Activated CD8-positive, alpha-beta T cell treated with anti-CD3 and anti-CD28 coated beads for 36 hours (primary cell): ENCODE measurements around the gene ZBTB7B. TPM values are rescaled to one million over a fixed set of nuclear protein-coding genes. Genes with fewer than 3 reads are reported as not detected.

Experiments
- ATAC-seq: fragments of 200-7000 bp; cut with Tn5 transposase; one replicate; pipeline ENCODE4 v1.10.0; 2021; ENCODE audit warnings: mild to moderate bottlenecking, moderate library complexity
- CTCF ChIA-PET: fragments of 350-600 bp; sonication (Branson Sonifier 250); formaldehyde crosslinking; loops from one replicate; lab custom pipeline; 2021; ENCODE audit warnings: antibody characterized with exemption; lab: Charles Lee
- POLR2A ChIA-PET: fragments of 350-600 bp; sonication (Branson Sonifier 250); formaldehyde crosslinking; loops from one replicate; lab custom pipeline; 2021; ENCODE audit warnings: antibody characterized with exemption; lab: Charles Lee
- DNase-seq: peaks from one replicate; pipeline ENCODE4 v3.0.0-alpha.2; 2020
- H3K27ac Mint-ChIP-seq: one replicate; pipeline ENCODE4 v1.8.0; 2021; ENCODE audit warnings: mild to moderate bottlenecking, mixed read lengths
- H3K27me3 Mint-ChIP-seq: one replicate; pipeline ENCODE4 v1.8.0; 2021; ENCODE audit warnings: mixed read lengths
- H3K36me3 Mint-ChIP-seq: one replicate; pipeline ENCODE4 v1.8.0; 2021; ENCODE audit warnings: low read depth, mixed read lengths
- H3K4me1 Mint-ChIP-seq: one replicate; pipeline ENCODE4 v1.8.0; 2021; ENCODE audit warnings: low read depth, mixed read lengths
- H3K4me3 Mint-ChIP-seq: one replicate; pipeline ENCODE4 v1.8.0; 2021; ENCODE audit warnings: mild to moderate bottlenecking, moderate library complexity, mixed read lengths
- H3K9me3 Mint-ChIP-seq: one replicate; pipeline ENCODE4 v1.8.0; 2021; ENCODE audit warnings: mixed read lengths
- intact Hi-C: fragments of 100-400 bp; cut with micrococcal nuclease; formaldehyde crosslinking; loops from one replicate; pipeline ENCODE4 v1.10.0; 2022
- total RNA-seq, 2 experiments: library from RNA; stranded (reverse); gene quantifications; one replicate each; pipeline ENCODE4 v1.2.3, GENCODE V29; 2021
- TF ChIP-seq, protein P1 (sequence below): fragments of 200-600 bp; IDR thresholded peaks from one replicate; pipeline ENCODE4 v1.8.0; 2022; ENCODE audit warnings: antibody characterized with exemption, mild to moderate bottlenecking

Gene ZBTB7B
- total RNA-seq, 2 experiments from 2014 or later, result 26.3 to 26.5 TPM

- ATAC-seq, result no peak
- Mint-ChIP-seq H3K36me3 (peaks cover 8% of the 10 kb centered on the region), H3K9me3 (no peaks in the 10 kb centered on the region), H3K4me1 (peaks cover 55% of the 10 kb centered on the region), H3K4me3 (no peak overlapping the region), H3K27ac (no peak overlapping the region), H3K27me3 (peaks cover 2% of the 10 kb centered on the region)
- intact Hi-C loops, result loop anchor here (5.0 kb wide), 1 partner anchor 44 kb away; the partner anchor contains the start of genes CKS1B and SHC1
- no peak for DNase-seq
- CTCF ChIA-PET, result interaction anchor here (0.9 to 7.6 kb wide), 19 partner anchors 8 to 75 kb away, joined by 3 to 77 read pairs (median 8); partner anchors contain the start of genes ADAM15, FLAD1, LENEP and PBXIP1
- TF ChIP-seq, protein P1, sequence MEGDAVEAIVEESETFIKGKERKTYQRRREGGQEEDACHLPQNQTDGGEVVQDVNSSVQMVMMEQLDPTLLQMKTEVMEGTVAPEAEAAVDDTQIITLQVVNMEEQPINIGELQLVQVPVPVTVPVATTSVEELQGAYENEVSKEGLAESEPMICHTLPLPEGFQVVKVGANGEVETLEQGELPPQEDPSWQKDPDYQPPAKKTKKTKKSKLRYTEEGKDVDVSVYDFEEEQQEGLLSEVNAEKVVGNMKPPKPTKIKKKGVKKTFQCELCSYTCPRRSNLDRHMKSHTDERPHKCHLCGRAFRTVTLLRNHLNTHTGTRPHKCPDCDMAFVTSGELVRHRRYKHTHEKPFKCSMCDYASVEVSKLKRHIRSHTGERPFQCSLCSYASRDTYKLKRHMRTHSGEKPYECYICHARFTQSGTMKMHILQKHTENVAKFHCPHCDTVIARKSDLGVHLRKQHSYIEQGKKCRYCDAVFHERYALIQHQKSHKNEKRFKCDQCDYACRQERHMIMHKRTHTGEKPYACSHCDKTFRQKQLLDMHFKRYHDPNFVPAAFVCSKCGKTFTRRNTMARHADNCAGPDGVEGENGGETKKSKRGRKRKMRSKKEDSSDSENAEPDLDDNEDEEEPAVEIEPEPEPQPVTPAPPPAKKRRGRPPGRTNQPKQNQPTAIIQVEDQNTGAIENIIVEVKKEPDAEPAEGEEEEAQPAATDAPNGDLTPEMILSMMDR, result no peak
- POLR2A ChIA-PET, result interaction anchor here (1.0 to 4.3 kb wide), 7 partner anchors 9 to 55 kb away, joined by 3 to 29 read pairs (median 10); partner anchors contain the start of genes CKS1B, FLAD1 and PYGO2
Measured at GRCh38 chr1:155016231-155016831, 13.7 kb downstream of the ZBTB7B start.

DNA sequence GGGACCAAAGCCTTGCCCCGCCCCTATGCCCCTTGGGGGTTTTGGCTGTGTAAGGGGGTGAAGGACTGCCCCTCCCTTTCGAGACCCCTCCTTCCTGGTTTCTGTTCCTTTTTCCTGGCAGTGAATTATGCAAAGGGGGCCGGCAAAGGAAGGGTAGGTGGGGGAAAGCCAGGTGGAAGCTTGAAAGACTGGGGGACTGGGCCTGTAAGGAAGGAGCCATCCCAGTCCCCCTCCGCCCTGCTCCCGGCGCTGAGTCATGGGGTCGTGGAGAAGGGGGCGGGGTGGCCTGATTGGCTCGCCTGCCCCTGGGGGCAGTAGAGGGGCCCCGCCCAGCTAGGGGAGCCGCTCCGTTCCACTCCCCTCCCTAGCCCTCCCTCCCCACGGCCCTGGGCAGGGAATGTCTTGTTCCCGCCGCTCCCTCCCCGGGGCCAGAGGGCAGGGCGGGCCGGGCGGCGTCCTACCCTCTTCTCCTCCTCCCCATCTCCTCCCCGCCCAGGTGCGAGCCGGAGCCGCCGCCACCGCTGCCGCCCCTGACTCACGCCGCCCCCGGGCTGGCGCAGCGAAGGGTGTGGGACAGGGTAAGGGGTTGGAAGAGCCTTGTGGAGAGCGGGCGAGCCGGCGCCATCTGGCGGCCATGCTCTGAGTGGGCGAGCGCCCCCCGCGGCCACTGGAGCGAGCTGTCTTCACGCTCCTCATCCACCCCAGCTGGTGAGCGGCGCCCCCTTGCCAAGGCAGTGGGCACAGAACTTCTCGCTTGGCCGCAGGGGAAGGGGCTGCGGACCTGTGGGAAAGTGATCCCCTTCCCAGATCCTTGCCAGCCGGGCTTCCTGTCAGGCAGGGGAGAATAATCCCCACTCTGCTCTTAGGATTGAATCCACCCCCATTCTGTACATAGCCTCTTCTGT, 14.7 kb downstream of the ZBTB7B start:
- Mint-ChIP-seq H3K4me1 (peaks cover 51% of the 10 kb centered on the region), H3K4me3 (peak overlapping the region; percentile 51), H3K9me3 (no peaks in the 10 kb centered on the region), H3K36me3 (peaks cover 8% of the 10 kb centered on the region), H3K27ac (peak overlapping the region; percentile 60), H3K27me3 (peaks cover 4% of the 10 kb centered on the region)
- ATAC-seq (peak; percentile 93), DNase-seq (peak; percentile 94)
- POLR2A ChIA-PET, result interaction anchor here (1.0 to 4.3 kb wide), 12 partner anchors 10 to 62 kb away, joined by 3 to 29 read pairs (median 5); partner anchors contain the start of genes ADAM15, CKS1B, FLAD1 and PYGO2
- CTCF ChIA-PET, result interaction anchor here (0.5 to 7.6 kb wide), 45 partner anchors 9 to 134 kb away, joined by 3 to 77 read pairs (median 6); partner anchors contain the start of genes ADAM15, FLAD1, LENEP and PBXIP1
- intact Hi-C loops, result loop anchor here (5.0 kb wide), 1 partner anchor 45 kb away; the partner anchor contains the start of genes CKS1B and SHC1
- TF ChIP-seq, protein P1, result peak; percentile 97

- CTCF ChIA-PET, result interaction anchor here (0.5 to 7.6 kb wide), 40 partner anchors 8 to 133 kb away, joined by 3 to 77 read pairs (median 6); partner anchors contain the start of genes ADAM15, FLAD1, LENEP and PBXIP1
- H3K4me1 Mint-ChIP-seq, result peaks cover 45% of the 10 kb centered on the region
- TF ChIP-seq, protein P1, result no peak
- peaks cover 8% of the 10 kb centered on the region for H3K36me3 Mint-ChIP-seq
- H3K9me3 Mint-ChIP-seq, result no peaks in the 10 kb centered on the region
- intact Hi-C loops, result loop anchor here (5.0 kb wide), 1 partner anchor 46 kb away; the partner anchor contains the start of genes CKS1B and SHC1
- H3K27me3 Mint-ChIP-seq, result peaks cover 4% of the 10 kb centered on the region
- ATAC-seq (peak; percentile 17), DNase-seq (peak; percentile 33)
- POLR2A ChIA-PET, result interaction anchor here (1.1 to 4.3 kb wide), 9 partner anchors 11 to 62 kb away, joined by 3 to 29 read pairs (median 6); partner anchors contain the start of genes ADAM15, FLAD1, PYGO2 and ZBTB7B
- peak overlapping the region; percentile 51 for H3K4me3 Mint-ChIP-seq
- H3K27ac Mint-ChIP-seq, result peak overlapping the region; percentile 60
Measured at GRCh38 chr1:155017946-155018316, 15.3 kb downstream of the ZBTB7B start.

DNA sequence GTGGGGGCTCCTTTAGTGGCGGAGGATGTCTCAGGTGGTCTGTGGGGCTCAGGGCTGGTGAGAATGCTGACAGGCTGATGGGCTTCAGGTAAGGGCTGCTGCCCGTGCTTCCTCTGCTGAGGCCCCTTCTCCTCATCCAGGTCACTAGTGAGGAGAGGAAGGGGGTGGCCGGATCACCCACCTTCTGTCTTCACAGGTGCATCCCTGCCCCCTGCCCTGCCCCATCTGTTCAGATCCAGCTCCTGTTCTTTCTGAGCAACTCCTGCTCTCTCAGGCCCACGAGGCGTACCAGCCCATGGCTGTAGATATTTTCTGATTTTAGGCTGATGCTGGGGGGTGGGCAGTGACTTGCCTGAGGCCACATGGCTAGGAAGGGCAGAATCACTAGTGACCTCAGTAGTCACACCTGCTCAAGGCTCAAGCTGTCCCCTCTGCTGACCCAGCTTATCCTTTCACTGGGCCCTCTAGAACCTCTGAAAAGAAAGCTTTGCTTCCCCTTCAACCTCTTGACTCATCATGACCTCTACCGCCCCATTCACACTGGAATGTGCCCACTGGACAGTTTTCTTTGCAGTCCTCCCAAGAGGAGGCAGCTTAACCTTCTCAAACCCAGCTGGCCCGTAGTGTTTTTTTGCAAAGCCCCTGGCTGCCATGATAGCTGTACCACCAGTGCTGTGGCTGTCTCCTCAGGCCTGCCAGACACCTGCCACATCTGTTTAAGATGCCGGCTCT, 16.2 kb downstream of the ZBTB7B start:
- Mint-ChIP-seq H3K4me1 (peaks cover 37% of the 10 kb centered on the region), H3K36me3 (peaks cover 8% of the 10 kb centered on the region), H3K27me3 (peaks cover 4% of the 10 kb centered on the region), H3K4me3 (no peak overlapping the region), H3K27ac (no peak overlapping the region), H3K9me3 (no peaks in the 10 kb centered on the region)
- TF ChIP-seq, protein P1, result no peak
- intact Hi-C loops, result loop anchor here (5.0 kb wide), 1 partner anchor 46 kb away; the partner anchor contains the start of genes CKS1B and SHC1
- ChIA-PET POLR2A (interaction anchor here (0.7 to 4.3 kb wide), 5 partner anchors 11 to 36 kb away, joined by 3 to 29 read pairs (median 13); partner anchors contain the start of genes ADAM15 and FLAD1), CTCF (interaction anchor here (0.9 to 7.6 kb wide), 14 partner anchors 8 to 175 kb away, joined by 3 to 77 read pairs (median 10); partner anchors contain the start of genes FLAD1, KRTCAP2, LENEP and PBXIP1)
- DNase-seq, result no peak
- ATAC-seq, result no peak
